Activated gamma-delta T cell (primary cell): Measurements from ENCODE around the gene SUPT3H.
A peak's percentile ranks its signal among the peaks of the same experiment; 100 is the strongest.

Experiments
- DNase-seq: peaks from one replicate; lab custom pipeline; 2025; lab: John Stamatoyannopoulos, UW
- total RNA-seq, 2 donors: gene quantifications; one replicate each; lab custom pipeline; 2026; lab: John Stamatoyannopoulos, UW

Gene SUPT3H
- 13.4 to 15.0 reads per million in 2 donors for total RNA-seq

- peak; percentile 87 for DNase-seq
Observed at GRCh38 chr6:45377554-45378333, at the start of gene SUPT3H. SUPT3H (minus strand) TSS chr6:45377934.

- DNase-seq, result no peak
Observed at GRCh38 chr6:45426251-45426650, 48.5 kb upstream of the SUPT3H start.

DNA sequence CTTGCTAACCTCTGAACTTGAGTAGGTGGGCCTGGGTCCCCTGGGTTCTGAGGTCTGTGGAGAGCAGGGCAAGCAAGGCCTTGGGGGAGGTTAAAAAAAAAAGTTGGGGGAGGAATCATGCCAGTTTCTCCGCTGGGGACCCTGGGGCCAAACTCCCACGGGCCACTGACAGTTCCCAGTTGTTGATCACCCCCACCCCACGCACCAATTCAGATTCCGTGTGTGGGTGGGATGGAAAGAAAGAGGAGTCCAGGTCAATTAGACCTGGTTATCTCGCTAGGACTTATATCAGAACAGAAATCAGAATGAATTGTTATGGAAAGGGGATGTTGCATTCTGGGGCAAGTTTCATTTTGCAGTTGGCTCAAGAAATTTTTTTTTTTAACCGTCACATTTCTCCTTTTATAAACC is 46.7 kb upstream of the SUPT3H start:
- no peak for DNase-seq

GRCh38 chr6:45423824-45424450 is 46.2 kb upstream of the SUPT3H start:
- DNase-seq, result no peak

- DNase-seq, result no peak
Observed at GRCh38 chr6:45423111-45423823, 45.5 kb upstream of the SUPT3H start.

DNA sequence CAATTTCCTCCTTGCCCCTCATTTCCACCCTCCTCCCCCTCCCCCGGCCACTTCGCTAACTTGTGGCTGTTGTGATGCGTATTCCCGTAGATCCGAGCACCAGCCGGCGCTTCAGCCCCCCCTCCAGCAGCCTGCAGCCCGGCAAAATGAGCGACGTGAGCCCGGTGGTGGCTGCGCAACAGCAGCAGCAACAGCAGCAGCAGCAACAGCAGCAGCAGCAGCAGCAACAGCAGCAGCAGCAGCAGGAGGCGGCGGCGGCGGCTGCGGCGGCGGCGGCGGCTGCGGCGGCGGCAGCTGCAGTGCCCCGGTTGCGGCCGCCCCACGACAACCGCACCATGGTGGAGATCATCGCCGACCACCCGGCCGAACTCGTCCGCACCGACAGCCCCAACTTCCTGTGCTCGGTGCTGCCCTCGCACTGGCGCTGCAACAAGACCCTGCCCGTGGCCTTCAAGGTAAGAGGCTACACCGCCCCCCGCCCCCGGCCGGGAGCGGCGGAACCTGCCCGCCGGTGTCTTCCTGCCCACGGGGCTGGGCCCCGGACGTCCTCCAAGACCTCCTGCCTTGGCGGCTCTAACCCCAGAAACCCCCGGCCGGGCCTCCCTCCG is 44.9 kb upstream of the SUPT3H start:
- DNase-seq, result peak; percentile 63

DNA sequence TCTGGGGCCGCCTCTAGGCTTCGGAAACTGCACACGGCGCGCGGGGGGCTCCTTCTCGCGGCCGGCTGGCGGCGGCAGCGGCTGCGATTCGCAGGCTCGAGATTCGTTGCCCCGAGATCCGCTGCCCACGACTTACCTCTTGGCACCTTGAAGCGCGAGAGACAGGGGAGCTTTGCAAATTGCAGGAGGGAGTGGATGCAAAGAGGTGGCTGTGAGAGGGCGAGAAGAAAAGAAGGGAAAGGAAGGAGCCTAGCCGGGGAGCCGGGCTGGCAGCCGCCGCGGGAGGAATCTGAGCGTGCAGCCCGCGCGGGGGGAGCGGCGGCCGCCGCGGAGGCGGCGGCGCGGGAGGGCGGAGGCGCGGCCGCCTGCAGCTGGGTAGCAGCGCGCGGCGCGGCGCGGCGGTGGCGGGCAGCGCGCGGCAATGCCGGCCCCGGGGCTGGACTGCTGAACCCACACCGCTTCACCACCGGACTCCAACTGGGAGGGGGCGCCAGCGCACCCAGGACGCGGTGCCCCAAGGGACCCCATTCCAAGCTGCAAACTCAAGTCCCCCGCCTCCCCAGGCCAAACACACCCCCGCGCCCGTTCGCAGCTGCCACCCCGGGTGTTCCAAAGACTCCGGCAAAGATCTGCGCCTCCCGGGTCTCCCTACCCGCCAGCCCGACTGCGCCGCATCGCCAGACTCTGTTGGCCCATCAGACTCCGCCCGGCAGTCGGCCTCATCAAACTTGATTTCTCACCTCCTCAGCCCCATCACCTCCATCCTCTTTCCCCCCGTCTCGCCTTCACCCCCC is 44.2 kb upstream of the SUPT3H start:
- peak; percentile 50 for DNase-seq

- DNase-seq, result no peak
Observed at GRCh38 chr6:45420909-45421708, 43.4 kb upstream of the SUPT3H start.

DNA sequence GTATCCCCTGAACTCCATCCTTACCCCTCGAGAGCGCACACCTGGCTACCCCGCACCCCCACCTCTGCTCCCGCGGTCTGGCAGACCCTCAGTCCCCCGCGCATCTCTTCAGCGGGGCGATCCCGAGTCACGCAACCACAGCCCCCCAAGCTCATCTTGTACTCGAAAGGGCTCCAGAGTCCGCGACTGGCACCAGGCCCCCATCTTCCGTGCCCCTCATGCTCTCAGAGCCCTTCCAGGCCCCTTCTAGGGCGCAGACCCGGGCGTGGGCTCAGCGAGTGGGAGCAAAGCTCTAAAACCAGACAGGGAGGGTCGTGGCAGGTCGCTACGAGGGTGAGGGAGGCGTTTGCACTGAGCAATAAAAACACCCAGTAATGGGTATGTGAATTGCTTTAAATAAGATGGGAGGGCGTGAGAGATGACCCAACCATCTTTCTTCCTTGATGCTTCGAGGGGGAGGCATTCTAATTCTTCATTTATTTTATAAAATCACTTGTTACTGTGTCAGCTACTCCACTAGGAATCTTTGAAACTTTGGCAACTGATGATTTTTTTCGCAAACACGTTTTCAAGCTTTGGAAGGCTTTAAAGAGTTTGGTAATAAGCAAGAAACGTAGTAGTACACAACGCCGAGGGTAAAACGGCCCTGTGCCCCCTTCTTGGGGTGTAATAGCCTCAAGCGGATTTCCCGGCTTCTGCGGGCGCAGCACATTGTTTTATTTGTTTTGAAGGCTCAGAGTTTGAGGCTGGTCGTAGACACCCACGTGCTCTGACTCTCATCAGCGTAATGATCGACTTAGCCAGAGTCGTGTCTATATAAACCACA is 42.6 kb upstream of the SUPT3H start:
- no peak for DNase-seq

DNA sequence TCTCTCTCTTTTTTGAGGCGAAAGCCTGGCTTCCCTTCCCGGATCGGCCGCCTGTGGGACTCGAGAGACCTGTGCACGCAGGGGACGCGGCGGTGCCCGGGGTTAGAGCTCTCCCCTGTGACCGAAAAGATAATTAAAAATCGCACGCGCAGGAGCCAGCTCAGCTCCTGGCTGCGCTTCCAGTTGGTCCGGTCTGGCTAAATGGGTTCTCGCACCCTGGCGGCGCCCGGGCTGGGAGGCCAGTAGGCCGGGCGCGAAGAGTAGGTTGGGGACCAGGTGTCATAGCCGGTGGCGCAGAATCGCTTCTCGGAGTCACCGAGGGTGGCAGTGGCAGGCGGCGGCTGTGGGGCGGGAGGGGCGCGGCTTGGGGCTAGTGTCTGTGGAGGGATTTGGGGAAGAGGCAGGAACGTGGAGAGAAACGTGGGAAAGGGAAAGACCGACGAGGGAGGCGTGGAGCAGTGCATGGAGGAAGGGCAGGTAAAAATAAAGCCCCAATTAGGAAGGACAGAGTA is 41.9 kb upstream of the SUPT3H start:
- DNase-seq, result no peak

DNA sequence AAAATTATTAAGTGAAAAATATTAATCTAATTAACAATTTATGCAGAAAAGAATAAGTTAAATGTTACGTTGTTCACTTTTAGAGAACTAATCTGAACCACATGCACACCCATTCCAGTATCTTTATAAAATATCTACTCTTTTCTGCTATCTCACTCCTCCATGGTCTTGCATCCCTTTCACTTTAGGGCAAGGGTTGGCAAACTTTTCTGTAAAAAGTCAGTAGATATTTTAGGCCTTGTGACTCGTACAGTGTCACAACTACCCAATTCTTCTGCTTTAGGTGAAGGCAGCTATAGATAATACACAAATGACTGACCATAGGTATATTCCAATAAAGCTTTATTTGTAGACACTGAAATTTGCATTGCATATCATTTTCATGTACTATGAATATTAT is 39.7 kb upstream of the SUPT3H start:
- no peak for DNase-seq

DNA sequence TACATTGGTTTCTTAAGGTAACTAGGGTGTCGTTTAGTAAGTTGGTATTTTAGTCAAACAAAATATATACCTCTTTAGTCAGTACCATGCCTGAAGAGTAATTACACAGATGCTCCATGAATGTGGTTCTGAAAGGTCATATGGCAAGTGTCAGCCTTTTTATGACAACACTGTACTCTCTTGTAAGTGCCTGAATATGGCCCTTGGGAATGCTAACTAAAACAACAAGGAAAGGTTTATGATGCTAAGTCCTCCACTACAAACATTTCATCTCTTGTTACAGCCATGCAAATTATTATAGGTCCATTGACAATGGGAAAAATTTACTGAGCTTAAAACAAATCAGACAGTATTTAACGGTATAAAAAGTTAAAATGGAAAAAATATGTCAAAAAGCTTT is 39.0 kb upstream of the SUPT3H start:
- DNase-seq, result no peak

DNA sequence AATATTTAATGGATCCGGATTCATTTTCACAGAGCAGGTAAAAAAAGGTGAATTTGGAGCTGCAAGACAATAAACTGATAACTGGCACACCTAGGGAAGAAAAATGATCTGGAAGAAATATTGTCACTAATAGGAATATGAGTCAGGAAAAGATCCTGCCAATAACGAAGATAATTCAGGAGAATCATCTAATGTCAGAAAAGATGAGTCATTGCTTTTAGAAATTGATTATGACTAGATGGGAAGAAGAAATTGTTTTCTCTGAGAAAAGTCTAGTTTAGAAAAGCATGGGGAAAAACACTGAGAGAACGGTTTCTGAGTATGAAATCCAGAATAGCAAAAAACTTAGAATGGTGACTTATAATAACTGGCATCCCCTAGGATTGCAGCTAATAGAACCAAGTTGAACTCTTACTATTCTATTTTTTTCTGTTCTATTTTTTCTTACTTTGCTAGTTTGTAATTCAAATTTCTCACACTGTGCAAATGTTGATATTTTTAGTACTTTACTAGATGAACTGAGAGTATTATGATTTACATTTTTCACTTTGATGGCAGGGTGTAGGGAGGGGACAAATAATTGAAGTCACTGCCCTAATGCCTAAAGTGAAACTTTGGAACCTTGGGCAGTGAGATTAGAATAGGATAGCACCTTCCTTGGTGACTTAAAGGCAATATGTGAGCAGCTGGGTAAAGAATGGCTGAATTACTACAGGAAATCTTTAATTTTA is 38.2 kb upstream of the SUPT3H start:
- DNase-seq, result no peak

DNA sequence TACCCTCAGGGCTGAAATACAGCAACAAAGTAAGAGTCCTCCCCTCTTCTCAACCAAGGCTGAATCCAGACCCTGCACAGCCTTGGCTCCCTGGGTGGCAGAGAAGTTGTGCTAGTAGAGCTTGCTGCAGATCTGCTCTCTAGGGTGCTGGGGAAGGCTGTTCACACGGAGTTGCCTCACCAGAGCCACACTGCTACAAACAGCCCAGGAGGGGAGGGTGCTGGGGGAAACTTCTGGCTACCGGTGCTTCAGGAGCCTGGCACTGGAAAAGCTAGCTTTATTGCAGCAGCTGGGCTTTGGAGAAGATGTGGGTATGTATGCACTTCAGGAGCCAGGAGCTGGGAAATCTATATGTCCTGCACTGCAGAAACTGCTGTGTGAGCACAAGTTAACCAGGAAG is 37.6 kb upstream of the SUPT3H start:
- DNase-seq, result no peak

DNA sequence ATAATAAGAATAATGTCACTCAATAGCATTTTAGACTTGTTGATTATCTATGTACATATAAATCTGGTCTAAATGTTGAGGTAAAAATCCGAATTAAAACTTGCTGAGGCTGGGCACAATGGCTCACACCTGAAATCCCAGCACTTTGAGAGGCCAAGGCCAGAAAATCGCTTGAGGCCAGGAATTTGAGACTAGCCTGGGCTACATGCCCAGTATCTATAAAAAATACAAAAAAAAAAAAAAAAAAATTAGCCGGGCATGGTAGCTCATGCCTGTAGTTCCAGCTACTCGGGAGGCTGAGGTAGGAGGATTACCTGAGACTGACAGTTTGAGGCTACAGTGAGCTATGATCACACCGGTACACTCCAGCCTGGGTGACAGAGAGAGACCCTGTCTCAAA is 34.2 kb upstream of the SUPT3H start:
- no peak for DNase-seq

- DNase-seq, result no peak
Observed at GRCh38 chr6:45400021-45400420, 22.3 kb upstream of the SUPT3H start.

DNA sequence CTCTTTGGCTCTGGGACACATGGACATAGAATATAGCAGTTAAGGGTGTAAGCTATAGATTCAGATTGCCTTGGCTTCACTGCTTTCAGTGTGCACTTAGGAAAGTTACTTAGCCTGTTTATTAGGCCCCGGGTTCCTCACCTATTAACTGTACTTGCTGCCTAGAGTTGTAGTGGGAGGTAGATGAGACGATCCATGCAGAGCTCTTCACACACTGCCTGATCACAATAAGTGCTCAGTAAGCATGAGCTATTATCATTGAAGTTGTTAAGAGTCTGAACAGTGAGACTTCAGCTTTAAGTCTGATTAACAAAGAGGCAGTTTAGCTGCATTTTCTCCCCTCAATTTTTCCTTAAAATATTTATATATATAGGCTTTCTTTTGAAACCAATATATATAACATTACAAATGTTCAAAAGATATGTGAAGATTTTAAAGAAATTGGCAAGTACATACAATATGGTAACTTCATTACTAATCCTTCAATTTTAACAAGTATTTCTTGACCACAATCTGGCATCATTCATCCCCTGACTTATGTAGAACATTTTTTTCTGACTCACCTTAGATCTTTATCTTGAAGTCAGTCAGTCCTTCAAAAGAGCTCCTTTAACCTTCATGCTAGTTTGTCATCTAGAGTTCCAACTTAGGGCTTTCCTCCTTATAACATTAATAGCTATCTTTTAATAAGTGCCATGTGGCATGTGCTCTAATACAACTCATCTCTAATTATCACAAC is 20.5 kb upstream of the SUPT3H start:
- DNase-seq, result no peak

GRCh38 chr6:45394586-45395095 is 16.9 kb upstream of the SUPT3H start:
- DNase-seq, result no peak
